Right lobe of liver (tissue), 6 donors: Measurements from ENCODE around the gene LGALS16. TPM values are rescaled to one million over a fixed set of nuclear protein-coding genes. Genes with fewer than 3 reads are reported as not detected.

Experiments used
- ATAC-seq, 4 donors: fragments of 200-7000 bp; cut with Tn5 transposase; one replicate each; pipeline ENCODE4 v1.9.1; 2020; ENCODE audit warnings: mild to moderate bottlenecking in 4 of 4, moderate library complexity in 4 of 4
- DNase-seq, 3 donors: peaks; one replicate each; pipeline ENCODE4 v3.0.0-alpha.2; 2020
- H3K27ac ChIP-seq, 3 donors: fragments of 200-600 bp; one replicate each; pipeline ENCODE4 v1.8.0; 2022
- H3K27me3 ChIP-seq, 2 donors: fragments of 200-600 bp; one replicate each; pipeline ENCODE4 v1.8.0; 2022
- H3K36me3 ChIP-seq, 4 donors: fragments of 200-600 bp; sonication (generic) in 1 of 4; one replicate each; pipeline versions ENCODE4 v1.5.1 to v1.8.0; 2017 to 2022; ENCODE audit warnings: control low read depth in 1 of 4
- H3K4me1 ChIP-seq, 4 donors: fragments of 200-600 bp; sonication (generic) in 1 of 4; one replicate each; pipeline versions ENCODE4 v1.5.1 to v1.8.0; 2017 to 2022; ENCODE audit warnings: control low read depth in 1 of 4
- H3K4me3 ChIP-seq, 3 donors: fragments of 200-600 bp; one replicate each; pipeline ENCODE4 v1.8.0; 2022
- H3K9me3 ChIP-seq, 4 donors: fragments of 200-600 bp; sonication (generic) in 1 of 4; one replicate each; pipeline versions ENCODE4 v1.5.1 to v1.8.0; 2017 to 2022; ENCODE audit warnings: control low read depth in 1 of 4
- CTCF ChIP-seq, 4 donors: fragments of 200-600 bp in 3 of 4; fragments of 450-650 bp in 1 of 4; IDR thresholded peaks; one replicate each; pipeline versions ENCODE4 v1.5.1 to v1.8.0; 2016 to 2022; ENCODE audit warnings: antibody characterized with exemption in 4 of 4, mild to moderate bottlenecking in 2 of 4
- POLR2A ChIP-seq: fragments of 450-650 bp; IDR thresholded peaks from one replicate; pipeline ENCODE4 v1.6.1; 2017; ENCODE audit warnings: antibody characterized with exemption, mild to moderate bottlenecking
- WGBS: methylation state at CpG from one replicate; pipeline ENCODE4 v1.1.6; 2018; ENCODE audit warnings: low coverage, low lambda C conversion rate; ENCODE audit not compliant: insufficient coverage; ENCODE audit errors: missing lambda C conversion rate; 5-methylcytosine and 5-hydroxymethylcytosine counted together
- intact Hi-C, 2 donors: fragments of 100-400 bp; cut with DNase I; formaldehyde crosslinking; loops; one replicate each; pipeline versions ENCODE4 v1.11.2 to v1.14.1; 2022
- small RNA-seq, 2 experiments: library from RNA; depleted of rRNA; stranded (forward); fragments of <200 nt; gene quantifications; one replicate each; pipeline ENCODE3, GENCODE V24; 2016
- total RNA-seq, 6 experiments: library from RNA; depleted of rRNA in 2 of 6; stranded (reverse); fragments of >200 nt in 2 of 6; fragmentation: NEBNext Ultra II Directional in 3 of 6; extraction: Animal tissue kit (Norgen Biotek cat#: 25700) in 3 of 6; gene quantifications; one replicate each; pipeline versions ENCODE4 v1.1.0 to v1.2.4, GENCODE V29; 2016 to 2023
- donor health status: DM: no; HTN: yes; CAD: no.
- donor health status: DM: no; HTN: no; CAD: no.
- donor health status: DM: no; HTN: no; CAD: no.
- donor health status: DM: no; HTN: yes; CAD: no.
- donor health status: DM: no; HTN: yes; CAD: no.

LGALS16 gene
- total RNA-seq, 6 experiments from 2014 or later: not detected

- H3K9me3 ChIP-seq: no peaks in the 10 kb centered on the region
- H3K27me3 ChIP-seq: no peaks in the 10 kb centered on the region
- no peak for ATAC-seq
- no peak for DNase-seq
- intact Hi-C loops: no loop called here
- H3K4me1 ChIP-seq: no peaks in the 10 kb centered on the region
- WGBS: 45% methylated on average over 5 of the region's 6 CpGs
- H3K27ac ChIP-seq: no peak within 1 kb of the TSS
- H3K4me3 ChIP-seq: no peak within 1 kb of the TSS
- TF ChIP-seq POLR2A (no peak), CTCF (IDR thresholded peaks at IDR 0.05) (no peak)
- H3K36me3 ChIP-seq: no peaks in the 10 kb centered on the region
These were observed 48.7 kb downstream of the LGALS16 start, which contains the start of gene LGALS14 for GRCh38 chr19:39704181-39705044. Gene LGALS14 (plus strand): TSS chr19:39704481. CDS start chr19:39704529, 48 bp downstream.

- WGBS: 45% methylated on average over 7 of the region's 8 CpGs
- Histone ChIP-seq H3K27me3 (no peaks in the 10 kb centered on the region), H3K9me3 (no peaks in the 10 kb centered on the region), H3K27ac (no peak overlapping the region), H3K36me3 (no peaks in the 10 kb centered on the region), H3K4me1 (no peaks in the 10 kb centered on the region), H3K4me3 (no peak overlapping the region)
- TF ChIP-seq POLR2A (no peak), CTCF (IDR thresholded peaks at IDR 0.05) (no peak)
- ATAC-seq (no peak), DNase-seq (no peak)
- intact Hi-C loops: no loop called here
These were observed 50.0 kb downstream of the LGALS16 start for GRCh38 chr19:39705578-39706188.

- DNase-seq (no peak), ATAC-seq (no peak)
- H3K4me1 ChIP-seq: no peaks in the 10 kb centered on the region
- H3K27me3 ChIP-seq: no peaks in the 10 kb centered on the region
- no peak overlapping the region for H3K4me3 ChIP-seq
- TF ChIP-seq CTCF (IDR thresholded peaks at IDR 0.05) (no peak), POLR2A (no peak)
- H3K36me3 ChIP-seq: no peaks in the 10 kb centered on the region
- intact Hi-C loops: no loop called here
- H3K9me3 ChIP-seq: no peaks in the 10 kb centered on the region
- no peak overlapping the region for H3K27ac ChIP-seq
- WGBS: 70% methylated on average over 6 of the region's 6 CpGs
These were observed 52.9 kb downstream of the LGALS16 start for GRCh38 chr19:39708594-39708993.

- Histone ChIP-seq H3K4me1 (no peaks in the 10 kb centered on the region), H3K4me3 (no peak overlapping the region), H3K9me3 (no peaks in the 10 kb centered on the region), H3K27me3 (no peaks in the 10 kb centered on the region), H3K27ac (no peak overlapping the region), H3K36me3 (no peaks in the 10 kb centered on the region)
- ATAC-seq (no peak), DNase-seq (no peak)
- 69% methylated on average over 5 of the region's 5 CpGs for WGBS
- intact Hi-C loops: no loop called here
- TF ChIP-seq POLR2A: no peak
- TF ChIP-seq CTCF (IDR thresholded peaks at IDR 0.05): no peak
These were observed 53.5 kb downstream of the LGALS16 start for GRCh38 chr19:39709026-39709872.

Small RNAs within 50 kb of the gene (small RNA-seq; reads per million reads assigned to genes)
- gene AC005176.2 (0 reads per million in 2 experiments), gene RPS29P27 (0 reads per million in 2 experiments), gene RPS29P30 (0 reads per million in 2 experiments)

Other genes starting within 250 kb of the LGALS16 start
- gene ZFP36, start 249.1 kb upstream of the LGALS16 start, total RNA-seq: 100 to 1,000 TPM in 3 of 6 experiments, 10 to 100 TPM in 3; 28.3 to 156 (median 91.7) TPM
- gene PLEKHG2, start 243.2 kb upstream of the LGALS16 start, total RNA-seq: 10 to 100 TPM in 1 of 6 experiments, 1 to 10 TPM in 5; 1.6 to 15.0 (median 6.3) TPM
- gene RPS16, start 220.0 kb upstream of the LGALS16 start, total RNA-seq: 100 to 1,000 TPM; 448 to 643 (median 568) TPM
- gene SUPT5H, start 210.3 kb upstream of the LGALS16 start, total RNA-seq: 10 to 100 TPM; 42.3 to 60.8 (median 54.7) TPM
- 10 to 100 TPM; 28.1 to 48.1 (median 31.3) TPM for gene TIMM50, start 175.1 kb upstream of the LGALS16 start, total RNA-seq
- gene DLL3, start 157.0 kb upstream of the LGALS16 start, total RNA-seq: not detected
- gene SELENOV, start 140.8 kb upstream of the LGALS16 start, total RNA-seq: not detected
- under 1 TPM; 0.18 to 0.78 (median 0.46) TPM for gene EID2B, start 123.1 kb upstream of the LGALS16 start, total RNA-seq
- gene EID2, start 115.8 kb upstream of the LGALS16 start, total RNA-seq: 1 to 10 TPM; 4.3 to 7.6 (median 5.4) TPM
- gene LGALS13, start 53.4 kb upstream of the LGALS16 start, total RNA-seq: not detected
- gene LGALS14, start 48.6 kb downstream of the LGALS16 start, total RNA-seq: not detected
- gene CLC, start 82.1 kb downstream of the LGALS16 start, total RNA-seq: not detected
- gene LEUTX, start 122.9 kb downstream of the LGALS16 start, total RNA-seq: not detected
- gene DYRK1B, start 178.2 kb downstream of the LGALS16 start, total RNA-seq: 1 to 10 TPM; 2.5 to 6.3 (median 4.4) TPM
- 10 to 100 TPM; 46.1 to 76.2 (median 51.4) TPM for gene FBL, start 190.5 kb downstream of the LGALS16 start, total RNA-seq